CD14-positive monocyte (primary cell): Measurements from ENCODE around the gene CD200. TPM values are rescaled to one million over a fixed set of nuclear protein-coding genes. Genes with fewer than 3 reads are reported as not detected.

Experiments
- DNase-seq, 3 donors: peaks; one replicate each; pipeline ENCODE4 v3.0.0-alpha.2; 2011 to 2022
- H2AFZ ChIP-seq: 2 replicates; pipeline ENCODE4 v1.6.0; 2012; ENCODE audit warnings: mild to moderate bottlenecking, low read depth, low read length, inconsistent platforms; ENCODE audit not compliant: insufficient read depth, poor library complexity, severe bottlenecking
- H3K27ac ChIP-seq, 2 donors: 1 replicate in 1 of 2; 2 replicates in 1 of 2; pipeline ENCODE4 v1.5.1; 2012 to 2013; ENCODE audit warnings: low read length in 2 of 2, control low read depth in 1 of 2, inconsistent platforms in 1 of 2, low read depth in 1 of 2, mild to moderate bottlenecking in 1 of 2
- H3K27me3 ChIP-seq, 2 donors: one replicate each; pipeline versions ENCODE4 v1.6.0 to v1.6.1; 2011 to 2013; ENCODE audit warnings: low read length in 2 of 2; ENCODE audit not compliant: control insufficient read depth in 2 of 2, insufficient read depth in 2 of 2
- H3K36me3 ChIP-seq, 2 donors: replicated peaks in 1 of 2; 1 replicate in 1 of 2; 2 replicates in 1 of 2; pipeline versions ENCODE4 v1.5.1 to v1.6.1; 2012 to 2013; ENCODE audit warnings: low read length in 2 of 2, control low read depth in 1 of 2, inconsistent platforms in 1 of 2, mild to moderate bottlenecking in 1 of 2; ENCODE audit not compliant: insufficient read depth in 2 of 2, control insufficient read depth in 1 of 2
- H3K4me1 ChIP-seq, 2 donors: 1 replicate in 1 of 2; 2 replicates in 1 of 2; pipeline versions ENCODE4 v1.5.1 to v1.6.1; 2012 to 2013; ENCODE audit warnings: low read length in 2 of 2, control low read depth in 1 of 2, inconsistent platforms in 1 of 2, mild to moderate bottlenecking in 1 of 2, moderate library complexity in 1 of 2; ENCODE audit not compliant: insufficient read depth in 2 of 2, control insufficient read depth in 1 of 2
- H3K4me2 ChIP-seq: replicated peaks from 2 replicates; pipeline ENCODE3; 2012; ENCODE audit warnings: low read length, moderate library complexity, mild to moderate bottlenecking; ENCODE audit not compliant: poor library complexity, severe bottlenecking; ENCODE audit errors: extremely low read depth
- H3K4me3 ChIP-seq, 3 experiments: fragments of 200-600 bp in 1 of 3; sonication (generic) in 1 of 3; replicated peaks in 1 of 3; 1 replicate in 2 of 3; 2 replicates in 1 of 3; pipeline ENCODE4 v1.5.1; 2011 to 2013; ENCODE audit warnings: low read length in 3 of 3, mild to moderate bottlenecking in 3 of 3, control low read depth in 2 of 3, low read depth in 2 of 3, inconsistent platforms in 1 of 3, moderate library complexity in 1 of 3
- H3K79me2 ChIP-seq: 2 replicates; pipeline ENCODE4 v1.6.0; 2012; ENCODE audit warnings: mild to moderate bottlenecking, control low read depth, inconsistent platforms, low read length, moderate library complexity; ENCODE audit not compliant: insufficient read depth
- H3K9ac ChIP-seq: 2 replicates; pipeline ENCODE4 v1.6.0; 2017; ENCODE audit warnings: low read length, mild to moderate bottlenecking; ENCODE audit not compliant: insufficient read depth, poor library complexity, severe bottlenecking
- H3K9me3 ChIP-seq, 2 donors: replicated peaks in 1 of 2; 1 replicate in 1 of 2; 2 replicates in 1 of 2; pipeline versions ENCODE4 v1.5.1 to v1.6.1; 2012 to 2013; ENCODE audit warnings: low read length in 2 of 2, control low read depth in 1 of 2; ENCODE audit not compliant: control insufficient read depth in 1 of 2, insufficient read depth in 1 of 2
- H4K20me1 ChIP-seq: 2 replicates; pipeline ENCODE4 v1.6.0; 2012; ENCODE audit warnings: mild to moderate bottlenecking, low read length, control low read depth, moderate library complexity; ENCODE audit not compliant: insufficient read depth
- H3K27ac Mint-ChIP-seq, 7 donors: one replicate each; pipeline ENCODE4 v1.8.0; 2020; ENCODE audit warnings: mild to moderate bottlenecking in 7 of 7, mixed read lengths in 7 of 7, moderate library complexity in 6 of 7, inconsistent platforms in 2 of 7
- H3K27me3 Mint-ChIP-seq, 3 donors: one replicate each; pipeline ENCODE4 v1.8.0; 2021 to 2022; ENCODE audit warnings: low read depth in 3 of 3, mild to moderate bottlenecking in 3 of 3, mixed read lengths in 3 of 3, moderate library complexity in 3 of 3, inconsistent platforms in 1 of 3
- H3K36me3 Mint-ChIP-seq, 2 donors: one replicate each; pipeline ENCODE4 v1.8.0; 2020; ENCODE audit warnings: mixed read lengths in 2 of 2, inconsistent platforms in 1 of 2, mild to moderate bottlenecking in 1 of 2
- H3K4me1 Mint-ChIP-seq: one replicate; pipeline ENCODE4 v1.8.0; 2020; ENCODE audit warnings: mild to moderate bottlenecking, mixed read lengths
- H3K4me3 Mint-ChIP-seq, 2 donors: one replicate each; pipeline ENCODE4 v1.8.0; 2020; ENCODE audit warnings: mild to moderate bottlenecking in 2 of 2, mixed read lengths in 2 of 2, moderate library complexity in 1 of 2
- H3K9me3 Mint-ChIP-seq, 7 donors: one replicate each; pipeline ENCODE4 v1.8.0; 2020 to 2022; ENCODE audit warnings: mixed read lengths in 7 of 7, mild to moderate bottlenecking in 6 of 7, moderate library complexity in 6 of 7, inconsistent platforms in 2 of 7
- CTCF ChIP-seq: fragments of 200-600 bp; IDR thresholded peaks from one replicate; pipeline ENCODE4 v1.8.0; 2022; ENCODE audit warnings: antibody characterized with exemption, mild to moderate bottlenecking
- WGBS: methylation state at CpG from one replicate; pipeline ENCODE4 v1.1.5; 2013; ENCODE audit warnings: missing lambda C conversion rate; ENCODE audit not compliant: insufficient coverage; 5-methylcytosine and 5-hydroxymethylcytosine counted together
- intact Hi-C, 2 donors: fragments of 100-400 bp; cut with micrococcal nuclease; formaldehyde crosslinking; loops; one replicate each; pipeline versions ENCODE4 v1.15.0 to v1.15.1; 2023
- polyA plus RNA-seq, 3 donors: library from polyadenylated mRNA; depleted of rRNA in 1 of 3; unstranded in 2 of 3; stranded (reverse) in 1 of 3; fragments of 300-500 nt in 2 of 3; fragments of >200 nt in 1 of 3; fragmentation: Illumina TruSeq in 2 of 3; gene quantifications; 1 replicate in 2 of 3; 2 replicates in 1 of 3; pipeline ENCODE4 v1.2.3, GENCODE V29; 2012 to 2021

CD200 gene
- polyA plus RNA-seq, 3 donors, result 0.12 to 0.13 TPM; not detected in 1

DNA sequence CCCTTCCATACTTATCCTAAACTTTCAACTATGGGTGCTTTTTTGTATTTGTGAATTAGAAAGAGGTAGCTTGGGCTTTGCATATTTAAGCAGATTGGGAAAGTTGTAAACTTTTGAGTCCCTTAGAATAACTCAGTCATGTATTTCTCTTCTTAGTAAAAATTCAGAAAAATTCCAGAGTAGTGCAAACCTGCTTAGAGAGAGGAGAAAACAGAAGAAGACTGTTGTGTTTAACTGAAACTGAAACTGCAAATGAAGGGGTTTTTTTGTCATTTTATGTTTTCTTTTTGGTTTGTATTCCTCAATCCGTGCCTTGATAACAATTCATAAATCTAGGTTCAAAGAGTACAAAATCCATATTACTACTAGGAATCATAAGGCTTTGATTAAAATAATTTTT, 31.3 kb downstream of the CD200 start:
- peak overlapping the region in 3 of 7 donors; percentile 18 to 77 (median 31) for H3K27ac Mint-ChIP-seq
- no peak for TF ChIP-seq CTCF
- H3K36me3 Mint-ChIP-seq, result no peaks in the 10 kb centered on the region
- peaks cover 14% of the 10 kb centered on the region for H3K4me1 Mint-ChIP-seq
- H3K4me3 ChIP-seq, result no peak overlapping the region
- intact Hi-C loops, result no loop called here
- H3K79me2 ChIP-seq, result no peaks in the 10 kb centered on the region
- H4K20me1 ChIP-seq, result no peaks in the 10 kb centered on the region
- no CpG with 5 or more reads among the region's 1 CpG for WGBS
- no peaks in the 10 kb centered on the region for H3K9me3 ChIP-seq
- H3K27me3 Mint-ChIP-seq, result no peaks in the 10 kb centered on the region
- peak overlapping the region in 1 of 2 donors; percentile 6 for H3K27ac ChIP-seq
- DNase-seq, result peak in 1 of 3 donors; percentile 15
- no peak overlapping the region for H3K9ac ChIP-seq
- H3K4me3 Mint-ChIP-seq, result peak overlapping the region in 1 of 2 donors; percentile 36
- H3K36me3 ChIP-seq, result no peaks in the 10 kb centered on the region
- H2AFZ ChIP-seq, result peak overlapping the region; percentile 52
- H3K9me3 Mint-ChIP-seq, result no peaks in the 10 kb centered on the region
- H3K4me2 ChIP-seq, result peak overlapping the region; percentile 33
- peaks cover 5 to 6% of the 10 kb centered on the region in 2 donors for H3K4me1 ChIP-seq
- H3K27me3 ChIP-seq, result no peaks in the 10 kb centered on the region

GRCh38 chr3:112365035-112365434, 32.1 kb downstream of the CD200 start:
- H3K9me3 Mint-ChIP-seq, result no peaks in the 10 kb centered on the region
- peak overlapping the region in 3 of 7 donors; percentile 6 to 77 (median 31) for H3K27ac Mint-ChIP-seq
- H3K4me1 Mint-ChIP-seq, result peaks cover 14% of the 10 kb centered on the region
- DNase-seq, result no peak
- no peaks in the 10 kb centered on the region for H3K36me3 Mint-ChIP-seq
- no peaks in the 10 kb centered on the region for H3K79me2 ChIP-seq
- H3K27ac ChIP-seq, result peak overlapping the region in 1 of 2 donors; percentile 6
- peaks cover 5 to 6% of the 10 kb centered on the region in 2 donors for H3K4me1 ChIP-seq
- no peak overlapping the region for H3K4me3 ChIP-seq
- no peak for TF ChIP-seq CTCF
- H3K36me3 ChIP-seq, result no peaks in the 10 kb centered on the region
- H3K27me3 ChIP-seq, result no peaks in the 10 kb centered on the region
- no peak overlapping the region for H3K4me3 Mint-ChIP-seq
- intact Hi-C loops, result no loop called here
- 60% methylated on average over 1 of the region's 2 CpGs for WGBS
- no peak overlapping the region for H2AFZ ChIP-seq
- no peaks in the 10 kb centered on the region for H3K9me3 ChIP-seq
- H3K27me3 Mint-ChIP-seq, result no peaks in the 10 kb centered on the region
- H4K20me1 ChIP-seq, result no peaks in the 10 kb centered on the region
- H3K4me2 ChIP-seq, result no peak overlapping the region
- H3K9ac ChIP-seq, result no peak overlapping the region
